Stimulated activated CD4-positive, alpha-beta T cell treated with anti-CD3 and anti-CD28 coated beads, Interleukin-1b, Interleukin-23, amount 100 ng/mL, for 48 hours (primary cell): ENCODE data around the gene MPDZ.

Experiments
- DNase-seq: peaks from one replicate; pipeline ENCODE4 v3.0.0-alpha.2; 2020

The MPDZ gene

DNA sequence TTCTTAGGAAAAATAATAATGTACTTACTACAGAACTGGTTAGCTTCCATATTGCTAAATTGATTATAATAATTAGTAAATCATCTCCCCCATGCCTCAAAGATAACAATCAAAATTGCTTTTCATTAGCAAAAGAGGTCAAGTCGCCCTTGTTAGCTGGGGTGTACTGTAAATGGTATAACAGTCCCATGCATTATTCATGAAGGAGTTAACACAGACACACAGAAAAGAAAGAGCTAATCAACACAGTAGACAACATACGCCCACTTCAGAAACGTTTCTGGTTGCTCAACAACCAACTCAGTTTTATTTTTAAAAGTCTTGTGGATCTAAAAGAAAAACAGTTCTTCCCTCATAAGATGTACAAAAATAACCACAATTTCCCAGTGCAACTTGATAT is 100.2 kb downstream of the MPDZ start:
- no peak for DNase-seq

GRCh38 chr9:13175732-13176131 is 103.8 kb downstream of the MPDZ start:
- DNase-seq: no peak

DNA sequence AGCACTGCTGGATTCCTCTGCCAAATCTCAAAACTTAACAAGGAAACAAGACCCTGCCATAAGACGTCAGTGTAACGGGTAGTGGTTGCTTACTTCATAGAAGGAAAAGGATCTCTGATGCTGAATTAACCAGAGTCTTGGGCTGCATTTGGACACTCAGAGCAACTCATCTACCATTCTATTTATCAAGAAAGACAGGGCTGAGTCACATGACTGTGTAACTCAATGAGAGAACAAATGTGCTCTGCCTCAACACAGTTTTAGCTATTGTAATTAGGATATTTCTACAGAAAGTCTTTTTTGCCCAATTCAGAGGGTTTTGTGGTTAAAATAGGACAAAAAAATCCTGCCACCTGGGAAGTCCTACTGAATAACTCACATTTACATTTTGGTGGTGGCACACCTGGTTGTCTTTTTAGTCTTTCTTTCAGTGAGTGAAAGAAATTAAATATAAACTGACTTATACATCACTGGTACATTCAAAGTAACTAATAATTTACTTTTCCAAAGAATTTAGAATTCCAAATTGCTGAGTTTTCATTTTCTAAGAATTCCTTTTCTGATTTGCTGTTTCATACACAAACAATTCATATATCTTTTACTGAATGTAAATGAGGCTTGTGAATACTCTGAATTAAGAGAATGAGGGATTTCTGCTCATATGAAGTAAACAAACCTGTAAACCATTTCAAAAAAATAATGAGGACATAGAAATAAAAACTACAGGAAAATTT is 104.4 kb downstream of the MPDZ start:
- DNase-seq: no peak

DNA sequence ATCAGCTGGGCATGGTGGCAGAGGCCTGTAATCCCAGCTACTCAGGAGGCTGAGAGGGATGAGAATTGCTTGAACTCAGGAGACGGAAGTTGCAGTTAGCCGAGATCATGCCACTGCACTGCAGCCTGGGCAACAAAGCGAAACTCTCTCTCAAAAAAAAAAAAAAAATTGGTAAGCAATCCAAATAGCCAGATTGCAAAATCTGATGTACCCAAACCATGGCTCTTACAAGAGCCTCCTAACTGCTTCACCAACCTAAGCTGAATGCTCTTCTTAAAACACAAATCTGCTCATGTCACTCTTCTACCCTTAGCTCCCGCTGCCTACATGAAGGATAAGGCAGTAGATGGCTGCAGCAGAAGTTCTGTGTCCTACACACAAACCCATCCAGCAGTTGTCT is 105.9 kb downstream of the MPDZ start:
- no peak for DNase-seq

DNA sequence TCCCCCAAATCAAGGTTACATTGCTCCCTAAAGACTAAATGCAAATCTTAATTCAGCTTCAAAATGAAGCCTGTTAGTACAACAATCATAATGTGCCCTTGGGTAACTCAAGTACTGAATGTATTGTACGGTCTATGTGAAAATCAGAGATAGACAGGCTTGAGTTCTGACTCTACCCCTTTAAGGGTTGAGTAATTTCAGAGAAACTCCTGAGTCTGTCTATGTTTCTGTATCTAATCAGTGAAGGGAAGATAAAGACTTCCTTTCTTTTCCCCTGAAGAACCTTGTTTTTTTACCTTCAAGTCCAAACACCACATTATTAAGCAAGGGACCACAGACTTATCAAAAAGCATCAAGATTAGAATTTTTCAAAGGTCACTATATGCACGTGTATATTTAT is 108.2 kb downstream of the MPDZ start:
- DNase-seq: no peak

DNA sequence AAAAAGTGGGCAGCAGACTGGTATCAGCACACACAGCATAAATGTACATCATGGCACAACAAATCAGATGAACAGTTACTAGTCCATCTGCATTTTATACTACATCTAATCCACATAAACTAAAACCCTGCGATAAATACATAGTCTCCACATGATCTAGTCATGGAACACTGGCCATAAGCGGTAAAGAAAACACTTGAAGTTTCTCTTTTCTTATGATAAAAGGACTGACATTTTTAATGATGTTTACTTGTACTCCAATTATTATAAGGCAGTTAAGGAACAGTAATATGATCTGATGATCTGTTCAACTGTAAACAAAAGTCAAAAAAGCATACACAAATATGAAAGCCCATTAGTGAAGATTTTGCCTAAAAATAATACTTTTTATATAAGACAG is 112.5 kb downstream of the MPDZ start:
- DNase-seq: no peak

GRCh38 chr9:13165956-13166355 is 113.5 kb downstream of the MPDZ start:
- DNase-seq: no peak

- no peak for DNase-seq
Measured at GRCh38 chr9:13165236-13165945, 114.1 kb downstream of the MPDZ start.

DNA sequence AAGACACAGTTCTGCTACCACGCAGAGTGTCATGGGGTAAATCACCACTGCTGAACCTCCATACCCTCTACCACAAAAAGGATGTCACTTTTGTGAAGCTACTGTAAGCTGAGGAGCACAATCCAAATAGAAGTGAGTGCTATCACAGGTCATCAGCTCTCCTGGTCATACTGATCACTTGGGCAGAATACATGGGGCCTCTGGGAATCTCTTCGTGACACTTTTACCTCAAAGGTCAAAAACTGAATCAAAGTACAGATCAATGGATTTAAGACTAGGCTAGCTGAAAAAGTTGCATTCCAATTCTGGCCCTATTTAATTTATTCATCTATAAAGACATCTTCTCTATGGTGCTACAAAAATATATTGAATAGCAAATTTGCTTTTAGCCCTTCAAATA is 115.5 kb downstream of the MPDZ start:
- no peak for DNase-seq

- DNase-seq: no peak
Measured at GRCh38 chr9:13163287-13163686, 116.2 kb downstream of the MPDZ start.

DNA sequence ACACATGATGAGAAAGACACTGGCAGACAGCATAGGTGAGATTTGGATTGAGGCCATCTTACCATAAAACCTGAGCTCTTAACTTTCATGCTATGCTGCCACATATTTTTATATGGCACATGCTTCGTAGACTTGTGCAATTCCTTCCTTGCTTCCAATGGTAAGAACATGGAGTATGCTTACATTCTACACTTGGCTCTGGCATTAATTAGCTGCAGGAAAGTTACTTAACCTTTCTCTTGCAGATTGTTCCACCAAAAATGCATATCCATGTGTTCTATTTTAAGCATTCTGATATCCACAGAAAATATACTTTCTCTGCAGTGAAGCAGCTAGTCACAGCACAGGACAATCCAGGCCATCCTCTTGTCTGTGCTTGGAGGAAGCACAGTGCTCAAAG is 119.4 kb downstream of the MPDZ start:
- DNase-seq: no peak

GRCh38 chr9:13158986-13159385 is 120.5 kb downstream of the MPDZ start:
- no peak for DNase-seq

- no peak for DNase-seq
Measured at GRCh38 chr9:13151489-13151888, 128.0 kb downstream of the MPDZ start.

DNA sequence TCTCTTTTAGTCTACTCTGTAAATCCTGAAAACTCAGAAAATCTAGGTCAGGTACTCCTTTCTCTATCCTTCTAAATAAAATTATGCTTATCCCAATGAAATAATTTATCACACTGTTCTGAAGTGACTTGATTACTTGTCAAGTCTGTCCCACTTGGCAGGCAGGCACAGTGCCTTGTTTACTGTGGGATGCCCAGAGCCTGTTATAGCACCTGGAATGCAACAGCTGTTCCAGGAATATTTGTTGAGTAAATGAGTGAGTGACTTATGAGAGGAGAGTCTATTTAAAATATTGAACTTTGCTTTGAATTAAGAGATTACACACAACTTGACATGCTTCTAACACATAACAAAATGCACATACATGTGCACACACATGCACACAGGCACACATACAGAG is 130.0 kb downstream of the MPDZ start:
- DNase-seq: no peak

DNA sequence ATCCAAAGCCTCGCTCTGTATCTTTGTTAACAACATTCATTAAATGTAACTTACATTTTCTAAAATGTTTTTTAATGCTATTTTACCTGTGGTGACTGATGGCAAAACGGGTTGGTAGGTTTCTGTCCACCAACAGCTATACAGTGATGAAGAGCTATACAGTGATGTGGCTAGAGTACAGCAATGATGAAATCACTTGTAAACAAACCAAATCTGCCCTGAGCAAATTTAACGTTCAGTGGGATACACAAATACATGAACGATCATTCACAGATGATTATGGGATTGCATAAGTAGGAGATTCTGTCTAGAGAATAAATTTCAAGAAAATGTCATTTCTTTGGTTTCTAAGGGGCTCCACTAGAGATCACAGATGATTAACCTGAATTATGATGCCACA is 132.7 kb downstream of the MPDZ start:
- DNase-seq: no peak

DNA sequence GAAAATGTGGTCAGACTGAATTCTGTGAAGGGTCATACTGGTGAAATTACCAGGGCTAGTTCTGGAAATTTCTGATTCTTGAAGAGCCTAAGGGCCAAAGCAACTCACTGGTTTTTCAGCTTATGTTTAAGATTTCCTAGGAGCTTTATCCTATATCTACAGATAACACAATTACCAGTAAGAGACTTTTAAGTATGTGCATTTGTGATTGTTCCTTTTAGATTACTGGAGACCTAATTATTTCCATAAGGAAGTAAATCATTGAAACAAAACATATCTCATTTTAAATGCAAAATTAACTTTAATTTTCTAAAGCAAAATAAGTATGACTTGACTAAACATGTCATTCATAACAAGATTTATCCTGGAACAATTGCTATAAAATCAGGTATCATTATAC is 134.2 kb downstream of the MPDZ start:
- no peak for DNase-seq

GRCh38 chr9:13144166-13144775 is 135.2 kb downstream of the MPDZ start:
- no peak for DNase-seq

DNA sequence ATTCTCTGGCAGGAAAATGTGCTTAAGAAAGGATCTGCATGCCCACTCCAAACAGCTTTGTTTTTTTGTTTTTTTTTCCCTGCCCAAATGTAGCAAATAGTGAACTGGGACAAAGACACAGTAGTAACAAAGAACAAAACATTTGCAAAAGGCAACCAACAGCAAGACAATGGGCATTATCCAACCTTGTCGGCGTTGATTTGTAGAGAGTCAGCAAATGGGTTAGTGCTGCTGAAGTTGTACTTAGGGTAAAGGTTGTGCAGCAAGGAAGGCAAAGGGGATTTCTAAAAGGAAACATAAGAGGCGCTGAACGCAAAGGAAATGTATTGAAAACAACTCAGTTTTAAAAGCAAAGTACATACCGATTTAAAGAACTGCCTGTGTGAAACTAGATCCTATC is 136.2 kb downstream of the MPDZ start:
- DNase-seq: no peak

- DNase-seq: no peak
Measured at GRCh38 chr9:13142776-13143175, 136.7 kb downstream of the MPDZ start.

- no peak for DNase-seq
Measured at GRCh38 chr9:13141629-13142028, 137.9 kb downstream of the MPDZ start.

GRCh38 chr9:13140843-13141592 is 138.5 kb downstream of the MPDZ start:
- no peak for DNase-seq

DNA sequence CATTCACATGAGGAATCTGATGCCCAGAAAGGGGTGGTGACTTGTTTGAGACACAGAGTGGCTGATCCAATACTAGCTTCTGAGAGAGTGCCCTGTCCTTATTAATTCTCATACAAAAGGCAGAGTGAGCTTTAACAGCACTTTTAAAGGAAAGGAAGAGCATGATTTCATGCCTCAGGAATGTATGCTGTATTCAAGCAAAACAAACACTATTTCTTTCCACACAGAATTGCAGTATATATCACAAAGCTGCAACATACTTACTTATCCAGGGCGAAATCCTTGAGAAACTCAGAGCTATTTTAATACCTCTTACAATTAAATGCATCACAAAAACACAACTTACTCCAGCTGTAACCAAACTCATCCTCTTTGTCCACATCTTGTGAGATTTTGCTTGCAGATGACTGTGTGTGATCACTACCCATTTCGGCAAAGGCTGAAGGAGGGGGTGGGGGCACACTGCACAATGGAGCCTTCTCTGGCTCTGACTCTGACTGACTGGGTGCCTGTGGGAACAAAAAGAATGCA is 139.8 kb downstream of the MPDZ start:
- DNase-seq: no peak

- no peak for DNase-seq
Measured at GRCh38 chr9:13137426-13137825, 142.1 kb downstream of the MPDZ start.
